ENCODE data around the gene MRPS2. TPM values are rescaled to one million over a fixed set of nuclear protein-coding genes. Genes with fewer than 3 reads are reported as not detected.

Gene MRPS2
- 64.3 and 69.1 TPM in 2 replicates for total RNA-seq

GRCh38 chr9:135500525-135501260, at the start of gene MRPS2:
Gene MRPS2, plus strand, starts transcription at chr9:135500682. Its CDS starts 29 bp downstream, at chr9:135500711.

DNA sequence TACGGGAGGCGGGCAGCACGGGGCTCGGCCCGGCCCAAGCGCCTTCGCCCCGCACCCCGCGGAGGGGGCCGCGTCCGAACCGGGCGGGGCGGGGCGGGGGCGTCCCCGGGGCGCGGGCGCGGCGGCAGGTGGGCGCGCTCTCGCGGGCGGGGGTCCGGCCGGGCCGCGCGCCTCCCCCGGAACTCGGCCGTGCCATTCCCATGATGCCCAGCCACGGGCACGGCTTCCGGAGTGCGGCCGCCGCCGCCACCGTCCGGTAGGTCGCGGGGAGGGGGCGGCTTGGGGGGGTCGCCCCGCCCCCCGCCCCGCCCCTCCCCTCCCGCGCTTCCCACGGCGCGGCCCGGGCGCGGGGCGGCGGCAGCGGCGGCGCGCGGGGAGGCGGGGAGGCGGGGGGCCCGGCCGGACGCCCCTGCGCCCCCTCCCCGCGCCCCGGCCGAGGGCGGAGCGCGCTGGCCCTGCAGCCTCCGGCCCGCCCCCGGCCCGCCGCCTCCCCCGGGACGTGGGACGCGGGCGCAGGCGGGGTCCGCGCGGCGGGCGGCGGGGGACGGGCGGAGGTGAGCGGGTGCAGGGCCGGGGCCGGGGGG, 20.9 kb upstream of the MRPS2 start, which contains the start of gene PPP1R26:
TSS of gene PPP1R26 (plus strand) at position 314 of the 584 bp plus-strand sequence. CDS start 4,729 bp downstream, outside the sequence.

DNA sequence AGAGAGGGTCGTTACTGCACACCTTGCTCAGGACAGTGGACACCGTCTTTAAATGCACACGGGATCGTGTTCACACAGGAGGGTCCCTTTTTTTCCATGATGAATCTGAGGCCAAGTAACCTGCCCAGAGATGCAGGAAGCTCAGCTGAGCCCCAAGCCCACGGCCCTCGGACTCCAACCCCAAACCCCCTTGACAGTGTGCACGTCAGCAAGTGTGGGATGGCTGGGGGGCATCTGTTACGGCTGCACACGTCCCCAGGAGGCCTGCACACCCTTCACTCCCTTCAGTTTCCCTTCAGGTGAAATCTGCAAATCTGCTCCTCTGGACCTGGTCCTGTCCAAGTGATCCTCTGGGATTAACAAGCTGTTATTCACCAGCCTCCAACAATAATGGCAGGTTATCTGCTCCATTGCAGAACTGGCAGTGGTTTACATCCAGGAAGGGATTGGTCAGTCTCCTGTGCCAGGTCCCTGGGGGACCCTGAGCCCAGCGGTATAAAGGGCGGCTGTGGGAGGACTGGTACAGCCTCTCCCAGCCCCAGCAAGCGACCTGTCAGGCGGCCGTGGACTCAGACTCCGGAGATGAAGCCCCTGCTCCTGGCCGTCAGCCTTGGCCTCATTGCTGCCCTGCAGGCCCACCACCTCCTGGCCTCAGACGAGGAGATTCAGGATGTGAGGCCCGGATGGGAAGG, 20.6 kb downstream of the MRPS2 start, which contains the start of gene LCN1:
TSS of gene LCN1 (plus strand) at position 525 of the 692 bp plus-strand sequence. CDS start at position 583, 58 bp downstream.

DNA sequence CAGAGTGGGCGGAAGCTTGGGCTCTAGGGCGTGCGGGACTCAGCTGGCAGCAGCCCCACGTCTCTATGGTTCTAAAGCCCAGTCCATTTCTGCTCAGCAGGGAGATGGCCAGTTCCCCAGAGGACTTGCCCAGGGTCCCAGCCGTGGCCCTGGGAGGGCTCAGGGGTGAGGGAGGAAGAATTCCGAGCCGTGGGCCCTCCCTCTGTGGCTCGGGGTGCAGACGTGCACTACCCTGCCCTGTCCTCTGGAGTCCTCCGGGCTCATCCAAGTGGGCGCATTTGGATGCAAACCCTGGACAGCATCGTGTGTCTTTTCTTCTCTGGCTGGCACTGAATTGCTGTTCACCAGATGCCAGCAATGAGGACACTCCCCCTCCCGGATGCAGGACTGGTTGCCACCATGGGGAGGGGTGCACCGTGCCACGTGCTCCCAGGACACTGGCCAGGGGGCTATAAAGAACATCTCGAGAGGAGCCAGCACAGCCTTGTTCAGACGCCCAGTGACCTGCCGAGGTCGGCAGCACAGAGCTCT, 45.2 kb downstream of the MRPS2 start, which contains the start of gene OBP2A:
TSS of gene OBP2A (plus strand) at position 481 of the 531 bp plus-strand sequence. CDS start 55 bp downstream, outside the sequence.

Other genes with a start within 250 kb of the MRPS2 start
- 8.9 and 11.0 TPM in 2 replicates for gene PPP1R26, start 20.9 kb upstream of the MRPS2 start, total RNA-seq
- gene LCN1, start 20.8 kb downstream of the MRPS2 start, total RNA-seq, result not detected in 2 replicates
- gene OBP2A, start 45.4 kb downstream of the MRPS2 start, total RNA-seq, result not detected in 2 replicates
- gene PAEP, start 61.1 kb downstream of the MRPS2 start, total RNA-seq, result not detected in 2 replicates
- not detected in 2 replicates for gene GLT6D1, start 138.9 kb downstream of the MRPS2 start, total RNA-seq
- not detected in 2 replicates for gene LCN9, start 162.6 kb downstream of the MRPS2 start, total RNA-seq
- gene SOHLH1, start 198.8 kb downstream of the MRPS2 start, total RNA-seq, result not detected in 2 replicates
- not detected in 2 replicates for gene KCNT1, start 201.5 kb downstream of the MRPS2 start, total RNA-seq

Data from myometrial cell (primary cell).